HG03103 (cell line): ENCODE data around the gene C9orf152.

ENCODE experiments used
- ATAC-seq: cut with Tn5 transposase; IDR thresholded peaks from one replicate; pipeline ENCODE4 v1.9.1; 2021; ENCODE audit warnings: low read depth; ENCODE audit not compliant: unreplicated experiment

Gene C9orf152

GRCh38 chr9:110185806-110186205 is 22.2 kb downstream of the C9orf152 start:
- no peak for ATAC-seq

- peak; percentile 72 for ATAC-seq
Observed at GRCh38 chr9:110183208-110184145, 24.5 kb downstream of the C9orf152 start.

GRCh38 chr9:110180511-110181434 is 27.2 kb downstream of the C9orf152 start:
- no peak for ATAC-seq

- ATAC-seq = no peak
Observed at GRCh38 chr9:110179734-110180133, 28.2 kb downstream of the C9orf152 start.

- ATAC-seq = no peak
Observed at GRCh38 chr9:110178281-110178680, 29.7 kb downstream of the C9orf152 start.

GRCh38 chr9:110175275-110175968 is 32.5 kb downstream of the C9orf152 start:
- ATAC-seq = no peak

GRCh38 chr9:110173322-110173642 is 34.7 kb downstream of the C9orf152 start:
- ATAC-seq = no peak

- ATAC-seq = no peak
Observed at GRCh38 chr9:110170357-110171257, 37.4 kb downstream of the C9orf152 start.

GRCh38 chr9:110168486-110168885 is 39.5 kb downstream of the C9orf152 start:
- ATAC-seq = no peak

- ATAC-seq = no peak
Observed at GRCh38 chr9:110161940-110162339, 46.0 kb downstream of the C9orf152 start.

- no peak for ATAC-seq
Observed at GRCh38 chr9:110160685-110161084, 47.3 kb downstream of the C9orf152 start.

GRCh38 chr9:110160123-110160522 is 47.8 kb downstream of the C9orf152 start:
- no peak for ATAC-seq

GRCh38 chr9:110157823-110158664 is 49.9 kb downstream of the C9orf152 start:
- no peak for ATAC-seq

GRCh38 chr9:110156902-110157301 is 51.1 kb downstream of the C9orf152 start:
- ATAC-seq = peak; percentile 57

GRCh38 chr9:110156416-110156815 is 51.5 kb downstream of the C9orf152 start:
- no peak for ATAC-seq

- no peak for ATAC-seq
Observed at GRCh38 chr9:110155751-110156150, 52.2 kb downstream of the C9orf152 start.

GRCh38 chr9:110153431-110153830 is 54.5 kb downstream of the C9orf152 start:
- ATAC-seq = no peak

- no peak for ATAC-seq
Observed at GRCh38 chr9:110152704-110153374, 55.1 kb downstream of the C9orf152 start.
